Natural killer cell (primary cell): ENCODE results near the gene STX7. TPM values are rescaled to one million over a fixed set of nuclear protein-coding genes. Genes with fewer than 3 reads are reported as not detected.

Source experiments
- ATAC-seq, 3 donors: fragments of 150-1000 bp in 2 of 3; fragments of 200-7000 bp in 1 of 3; cut with Tn5 transposase; 1 replicate in 1 of 3; 2 replicates in 2 of 3; pipeline ENCODE4 v1.10.0; 2021; ENCODE audit warnings: mild to moderate bottlenecking in 2 of 3, moderate library complexity in 2 of 3
- DNase-seq, 2 donors: peaks; one replicate each; pipeline versions ENCODE4 v3.0.0 to v3.0.0-alpha.2; 2013 to 2021; ENCODE audit warnings: mixed read lengths in 1 of 2
- H3K27ac ChIP-seq: one replicate; pipeline ENCODE4 v1.5.1; 2013; ENCODE audit warnings: mild to moderate bottlenecking, low read length
- H3K27me3 ChIP-seq: one replicate; pipeline ENCODE4 v1.6.1; 2013; ENCODE audit warnings: low read length; ENCODE audit not compliant: control insufficient read depth, insufficient read depth
- H3K36me3 ChIP-seq: one replicate; pipeline ENCODE4 v1.6.1; 2013; ENCODE audit warnings: low read length; ENCODE audit not compliant: control insufficient read depth, insufficient read depth
- H3K4me1 ChIP-seq: one replicate; pipeline ENCODE4 v1.6.1; 2013; ENCODE audit warnings: low read length; ENCODE audit not compliant: control insufficient read depth, insufficient read depth
- H3K4me3 ChIP-seq: one replicate; pipeline ENCODE4 v1.5.1; 2013; ENCODE audit warnings: low read length
- H3K9me3 ChIP-seq: one replicate; pipeline ENCODE4 v1.6.1; 2013; ENCODE audit warnings: low read length; ENCODE audit not compliant: control insufficient read depth, insufficient read depth
- H3K27ac Mint-ChIP-seq, 2 donors: one replicate each; pipeline ENCODE4 v1.8.0; 2022; ENCODE audit warnings: mild to moderate bottlenecking in 2 of 2, mixed read lengths in 2 of 2, moderate library complexity in 1 of 2
- H3K27me3 Mint-ChIP-seq, 2 donors: one replicate each; pipeline ENCODE4 v1.8.0; 2022; ENCODE audit warnings: low read depth in 2 of 2, mixed read lengths in 2 of 2
- H3K36me3 Mint-ChIP-seq: one replicate; pipeline ENCODE4 v1.8.0; 2022; ENCODE audit warnings: mixed read lengths
- H3K4me1 Mint-ChIP-seq, 2 donors: one replicate each; pipeline ENCODE4 v1.8.0; 2022; ENCODE audit warnings: mixed read lengths in 2 of 2
- H3K4me3 Mint-ChIP-seq: one replicate; pipeline ENCODE4 v1.8.0; 2022; ENCODE audit warnings: mild to moderate bottlenecking, moderate library complexity, mixed read lengths
- H3K9me3 Mint-ChIP-seq, 2 donors: one replicate each; pipeline ENCODE4 v1.8.0; 2022; ENCODE audit warnings: mixed read lengths in 2 of 2
- whole genome bisulfite sequencing: methylation state at CpG from one replicate; pipeline ENCODE4 v1.1.7; 2013; ENCODE audit warnings: missing lambda C conversion rate; ENCODE audit not compliant: insufficient coverage; 5-methylcytosine and 5-hydroxymethylcytosine counted together
- intact Hi-C: fragments of 100-400 bp; cut with micrococcal nuclease; formaldehyde crosslinking; loops from one replicate; pipeline ENCODE4 v1.14.2; 2022
- total RNA-seq, 4 donors: library from RNA; stranded (reverse); fragments of 120-200 nt in 1 of 4; gene quantifications; one replicate each; pipeline versions ENCODE4 v1.2.3 to v1.2.4, GENCODE V29; 2013 to 2022
- TF ChIP-seq, protein P1 (sequence below): fragments of 200-600 bp; IDR thresholded peaks from one replicate; pipeline ENCODE4 v1.8.0; 2022; ENCODE audit warnings: antibody characterized with exemption

Gene STX7
- total RNA-seq, 3 donors from 2014 or later (not counting 1 experiment from before 2014, with no cell fraction given) = 37.3 to 49.9 (median 39.5) TPM

DNA sequence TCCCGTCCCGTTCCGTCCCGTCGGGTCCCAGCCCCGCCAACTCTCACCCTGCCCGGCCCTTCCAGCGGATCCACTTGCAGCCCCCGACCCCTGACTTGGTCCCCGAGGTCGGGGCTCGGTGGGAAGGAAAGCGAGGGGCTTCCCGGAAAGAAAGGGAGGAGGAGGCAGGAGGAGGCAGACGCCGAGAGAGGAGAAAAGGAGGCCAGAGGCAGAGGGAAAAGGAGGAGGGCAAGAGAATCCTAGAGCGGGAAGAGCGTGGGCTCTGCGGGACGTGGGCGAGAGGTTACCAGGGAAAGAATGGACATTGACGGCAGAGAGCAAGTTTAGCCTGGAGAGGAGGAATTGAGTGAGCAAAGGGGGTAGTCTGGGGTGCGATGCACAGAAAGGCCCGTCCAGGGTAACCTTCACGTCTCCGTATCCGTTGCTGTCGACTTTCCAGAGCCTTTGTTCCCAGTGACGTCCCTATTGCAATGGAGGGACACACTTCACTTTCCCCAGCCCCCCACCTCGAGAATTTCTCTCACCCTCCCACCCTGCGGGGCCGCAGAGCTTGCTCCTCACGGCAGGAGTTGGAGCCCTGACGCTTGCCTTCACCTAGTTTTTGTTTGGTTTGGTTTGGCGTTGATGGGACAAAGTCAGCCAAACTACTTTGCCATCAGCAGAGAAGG, 111.2 kb downstream of the STX7 start:
- Histone ChIP-seq H3K4me1 (peaks cover 13% of the 10 kb centered on the region), H3K9me3 (peaks cover 3% of the 10 kb centered on the region), H3K36me3 (no peaks in the 10 kb centered on the region), H3K27me3 (peaks cover 21% of the 10 kb centered on the region), H3K27ac (no peak overlapping the region), H3K4me3 (peak overlapping the region; percentile 24)
- Mint-ChIP-seq H3K27me3 (peaks cover 39 to 81% of the 10 kb centered on the region in 2 donors), H3K27ac (no peak overlapping the region), H3K4me1 (peaks cover 6% of the 10 kb centered on the region in 2 donors), H3K36me3 (no peaks in the 10 kb centered on the region), H3K4me3 (peak overlapping the region; percentile 70), H3K9me3 (no peaks in the 10 kb centered on the region)
- intact Hi-C loops = no loop called here
- WGBS = 18% methylated on average over 31 of the region's 35 CpGs
- ATAC-seq (no peak), DNase-seq (no peak)
- TF ChIP-seq, protein P1, sequence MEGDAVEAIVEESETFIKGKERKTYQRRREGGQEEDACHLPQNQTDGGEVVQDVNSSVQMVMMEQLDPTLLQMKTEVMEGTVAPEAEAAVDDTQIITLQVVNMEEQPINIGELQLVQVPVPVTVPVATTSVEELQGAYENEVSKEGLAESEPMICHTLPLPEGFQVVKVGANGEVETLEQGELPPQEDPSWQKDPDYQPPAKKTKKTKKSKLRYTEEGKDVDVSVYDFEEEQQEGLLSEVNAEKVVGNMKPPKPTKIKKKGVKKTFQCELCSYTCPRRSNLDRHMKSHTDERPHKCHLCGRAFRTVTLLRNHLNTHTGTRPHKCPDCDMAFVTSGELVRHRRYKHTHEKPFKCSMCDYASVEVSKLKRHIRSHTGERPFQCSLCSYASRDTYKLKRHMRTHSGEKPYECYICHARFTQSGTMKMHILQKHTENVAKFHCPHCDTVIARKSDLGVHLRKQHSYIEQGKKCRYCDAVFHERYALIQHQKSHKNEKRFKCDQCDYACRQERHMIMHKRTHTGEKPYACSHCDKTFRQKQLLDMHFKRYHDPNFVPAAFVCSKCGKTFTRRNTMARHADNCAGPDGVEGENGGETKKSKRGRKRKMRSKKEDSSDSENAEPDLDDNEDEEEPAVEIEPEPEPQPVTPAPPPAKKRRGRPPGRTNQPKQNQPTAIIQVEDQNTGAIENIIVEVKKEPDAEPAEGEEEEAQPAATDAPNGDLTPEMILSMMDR = no peak

DNA sequence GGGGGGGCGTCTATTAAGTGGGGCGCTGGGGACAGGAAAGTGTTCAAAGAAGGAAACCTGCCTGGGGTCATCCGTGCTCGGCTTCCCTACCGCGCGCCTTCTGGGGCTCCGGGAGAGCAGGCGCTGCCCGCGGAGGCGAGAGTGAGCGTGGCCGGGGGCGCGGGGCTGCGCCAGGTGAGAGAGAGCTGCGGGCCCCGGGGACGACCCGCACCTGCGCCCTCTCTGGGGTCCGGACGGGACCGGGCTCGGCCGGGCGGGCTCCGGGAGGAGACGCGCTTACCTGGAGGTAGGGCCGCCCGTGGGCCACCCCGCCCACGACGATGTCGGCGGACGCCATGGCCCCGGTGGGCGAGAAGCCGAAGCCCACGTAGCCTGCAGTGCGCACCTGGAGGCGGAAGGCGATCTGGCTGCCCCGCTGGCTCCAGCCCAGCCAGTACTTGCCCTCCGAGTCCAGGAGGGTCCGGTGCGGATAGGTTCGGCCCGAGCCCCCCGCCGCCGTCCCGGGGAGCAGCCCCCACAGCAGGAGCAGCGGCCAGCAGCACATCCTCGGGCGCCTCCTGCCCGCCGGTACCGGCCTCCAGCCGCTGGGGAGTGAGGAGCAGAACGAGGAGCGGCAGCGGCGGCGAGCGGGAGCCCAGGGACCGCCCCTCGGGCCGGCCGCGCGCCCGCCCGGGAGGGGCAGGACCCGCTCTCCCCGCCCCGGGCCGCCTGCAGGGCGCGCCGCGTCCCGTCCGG, 111.9 kb downstream of the STX7 start, which contains the start of gene MOXD1:
Gene MOXD1, minus strand, starts transcription at position 593 of the 735 bp plus-strand sequence. Its CDS starts 49 bp downstream, at position 544.
- peaks cover 21% of the 10 kb centered on the region for H3K27me3 ChIP-seq
- H3K4me3 ChIP-seq = peak within 1 kb of the TSS; percentile 29
- TF ChIP-seq, protein P1 = no peak
- Mint-ChIP-seq H3K27ac (no peak within 1 kb of the TSS), H3K4me3 (peak within 1 kb of the TSS; percentile 76), H3K36me3 (no peaks in the 10 kb centered on the region), H3K4me1 (peaks cover 6% of the 10 kb centered on the region in 2 donors), H3K9me3 (no peaks in the 10 kb centered on the region), H3K27me3 (peaks cover 42 to 83% of the 10 kb centered on the region in 2 donors)
- peaks cover 3% of the 10 kb centered on the region for H3K9me3 ChIP-seq
- peak in 2 of 3 donors; percentile 50 to 82 for ATAC-seq
- peaks cover 13% of the 10 kb centered on the region for H3K4me1 ChIP-seq
- WGBS = 1% methylated on average over 87 of the region's 87 CpGs
- DNase-seq = peak in 1 of 2 donors; percentile 17
- H3K36me3 ChIP-seq = no peaks in the 10 kb centered on the region
- intact Hi-C loops = no loop called here
- H3K27ac ChIP-seq = no peak within 1 kb of the TSS

DNA sequence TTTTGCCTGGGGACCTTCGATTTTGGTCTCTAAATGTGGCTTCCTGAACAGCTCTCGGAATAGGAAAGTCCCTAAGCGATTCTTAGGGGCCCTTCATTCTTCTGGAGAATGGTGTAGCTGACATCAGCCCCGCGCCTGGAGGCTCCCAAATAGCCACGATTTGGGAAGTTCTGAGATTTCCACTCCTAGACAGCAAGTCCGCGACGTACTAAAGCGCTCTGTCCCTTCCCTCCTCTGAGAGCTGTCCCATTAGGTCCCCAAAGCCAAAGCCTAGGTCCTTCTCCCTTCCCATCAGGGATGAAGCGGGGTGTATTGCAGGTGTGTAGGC, 112.4 kb downstream of the STX7 start:
- Mint-ChIP-seq H3K36me3 (peaks cover under 1% of the 10 kb centered on the region), H3K4me3 (peak overlapping the region; percentile 76), H3K27ac (no peak overlapping the region), H3K27me3 (peaks cover 43 to 81% of the 10 kb centered on the region in 2 donors), H3K4me1 (peaks cover 6% of the 10 kb centered on the region in 2 donors), H3K9me3 (no peaks in the 10 kb centered on the region)
- Histone ChIP-seq H3K4me1 (peaks cover 13% of the 10 kb centered on the region), H3K27me3 (peaks cover 20% of the 10 kb centered on the region), H3K36me3 (no peaks in the 10 kb centered on the region), H3K27ac (no peak overlapping the region), H3K4me3 (peak overlapping the region; percentile 16), H3K9me3 (peaks cover 3% of the 10 kb centered on the region)
- intact Hi-C loops = no loop called here
- 24% methylated on average over 10 of the region's 11 CpGs for WGBS
- TF ChIP-seq, protein P1 = no peak
- peak in 1 of 3 donors; percentile 11 for ATAC-seq
- no peak for DNase-seq
